Sigmoid colon (tissue), 7 donors: Measurements from ENCODE around the gene TP53BP2. TPM values are rescaled to one million over a fixed set of nuclear protein-coding genes. Genes with fewer than 3 reads are reported as not detected.

ENCODE experiments used
- DNase-seq: peaks from one replicate; pipeline ENCODE4 v3.0.0-alpha.2; 2019
- H3K27ac ChIP-seq, 4 donors: fragments of 200-600 bp; sonication (generic); one replicate each; pipeline ENCODE4 v1.5.1; 2016 to 2019; ENCODE audit warnings: mild to moderate bottlenecking in 1 of 4
- H3K27me3 ChIP-seq, 3 donors: fragments of 200-600 bp; sonication (generic); one replicate each; pipeline ENCODE4 v1.5.1; 2019; ENCODE audit warnings: mild to moderate bottlenecking in 1 of 3
- H3K36me3 ChIP-seq, 4 donors: fragments of 200-600 bp; sonication (generic); one replicate each; pipeline ENCODE4 v1.5.1; 2016 to 2019
- H3K4me1 ChIP-seq, 4 donors: fragments of 200-600 bp; sonication (generic); one replicate each; pipeline ENCODE4 v1.5.1; 2017 to 2019
- H3K4me3 ChIP-seq, 4 donors: fragments of 200-600 bp; sonication (generic); one replicate each; pipeline ENCODE4 v1.5.1; 2017 to 2019; ENCODE audit warnings: mild to moderate bottlenecking in 2 of 4, moderate library complexity in 1 of 4
- H3K9me3 ChIP-seq, 4 donors: fragments of 200-600 bp in 3 of 4; sonication (generic) in 3 of 4; one replicate each; pipeline versions ENCODE4 v1.5.1 to v1.6.1; 2013 to 2019
- CTCF ChIP-seq, 4 experiments: fragments of 450-650 bp in 3 of 4; fragments of 200-600 bp in 1 of 4; IDR thresholded peaks; one replicate each; pipeline ENCODE4 v1.5.1; 2016 to 2019; ENCODE audit warnings: antibody characterized with exemption in 4 of 4, mild to moderate bottlenecking in 3 of 4, moderate library complexity in 2 of 4
- EP300 ChIP-seq, 4 donors: sonication (generic); formaldehyde crosslinking; IDR thresholded peaks; one replicate each; pipeline ENCODE4 v1.6.1; 2017; ENCODE audit warnings: antibody characterized with exemption in 4 of 4
- POLR2A ChIP-seq, 2 donors: fragments of 450-650 bp; IDR thresholded peaks; one replicate each; pipeline ENCODE4 v1.6.1; 2016; ENCODE audit warnings: antibody characterized with exemption in 2 of 2, mild to moderate bottlenecking in 2 of 2, moderate library complexity in 2 of 2
- POLR2AphosphoS5 ChIP-seq, 4 donors: sonication (generic); formaldehyde crosslinking; IDR thresholded peaks; one replicate each; pipeline ENCODE4 v1.6.1; 2017; ENCODE audit warnings: antibody characterized with exemption in 4 of 4
- WGBS, 2 donors: extraction: QIAGEN DNeasy Blood & Tissue Kit; methylation state at CpG; one replicate each; pipeline ENCODE4 v1.1.7; 2013; 5-methylcytosine and 5-hydroxymethylcytosine counted together
- intact Hi-C: fragments of 100-400 bp; cut with DNase I; formaldehyde crosslinking; loops from one replicate; pipeline ENCODE4 v1.15.1; 2023
- polyA plus RNA-seq, 3 donors: library from polyadenylated mRNA; stranded (reverse); fragments of 200-250 nt; gene quantifications; one replicate each; pipeline ENCODE4 v1.2.3, GENCODE V29; 2013
- total RNA-seq, 4 donors: library from RNA; depleted of rRNA; stranded (reverse); fragments of >200 nt; gene quantifications; one replicate each; pipeline ENCODE4 v1.1.0, GENCODE V29; 2016
- donor health status: healthy with polysubstance abuse.
- donor health status: Bipolar disorder and iron deficiency.
- donor health status: healthy.

TP53BP2 gene
- total and polyA plus RNA-seq, 7 donors: 10.2 to 28.5 (median 24.6) TPM

GRCh38 chr1:223831755-223832636 is 13.8 kb downstream of the TP53BP2 start:
- DNase-seq: no peak
- Histone ChIP-seq H3K36me3 (no peaks in the 10 kb centered on the region), H3K9me3 (no peaks in the 10 kb centered on the region), H3K27ac (peak overlapping the region; percentile 36 to 67 (median 63)), H3K4me3 (no peak overlapping the region), H3K4me1 (peaks cover 0 to 55% (median 38%) of the 10 kb centered on the region in 4 donors), H3K27me3 (no peaks in the 10 kb centered on the region)
- intact Hi-C loops: no loop called here
- 63 to 81% methylated on average over 3 of the region's 3 CpGs for WGBS, 2 donors
- TF ChIP-seq POLR2A (IDR thresholded peaks at IDR 0.05) (no peak), EP300 (IDR thresholded peaks at IDR 0.05) (no peak), CTCF (IDR thresholded peaks at IDR 0.05) (no peak), POLR2AphosphoS5 (IDR thresholded peaks at IDR 0.05) (no peak)

GRCh38 chr1:223829678-223830077 is 16.1 kb downstream of the TP53BP2 start:
- Histone ChIP-seq H3K4me1 (peaks cover 0 to 49% (median 23%) of the 10 kb centered on the region in 4 donors), H3K4me3 (no peak overlapping the region), H3K27ac (no peak overlapping the region), H3K27me3 (no peaks in the 10 kb centered on the region), H3K36me3 (no peaks in the 10 kb centered on the region), H3K9me3 (no peaks in the 10 kb centered on the region)
- 44 to 86% methylated on average over 1 of the region's 1 CpG for WGBS, 2 donors
- intact Hi-C loops: no loop called here
- DNase-seq: no peak
- TF ChIP-seq EP300 (IDR thresholded peaks at IDR 0.05): no peak
- no peak for TF ChIP-seq POLR2AphosphoS5 (IDR thresholded peaks at IDR 0.05)
- no peak for TF ChIP-seq POLR2A (IDR thresholded peaks at IDR 0.05)
- TF ChIP-seq CTCF (IDR thresholded peaks at IDR 0.05): no peak

GRCh38 chr1:223828162-223828848 is 17.4 kb downstream of the TP53BP2 start:
- Histone ChIP-seq H3K9me3 (no peaks in the 10 kb centered on the region), H3K36me3 (no peaks in the 10 kb centered on the region), H3K27ac (no peak overlapping the region), H3K4me1 (peaks cover 0 to 39% (median 14%) of the 10 kb centered on the region in 4 donors), H3K4me3 (no peak overlapping the region), H3K27me3 (no peaks in the 10 kb centered on the region)
- DNase-seq: no peak
- TF ChIP-seq POLR2AphosphoS5 (IDR thresholded peaks at IDR 0.05) (no peak), POLR2A (IDR thresholded peaks at IDR 0.05) (no peak), CTCF (IDR thresholded peaks at IDR 0.05) (no peak), EP300 (IDR thresholded peaks at IDR 0.05) (no peak)
- 92 to 94% methylated on average over 6 of the region's 6 CpGs for WGBS, 2 donors
- intact Hi-C loops: no loop called here

- 85 to 88% methylated on average over 3 of the region's 3 CpGs for WGBS, 2 donors
- H3K36me3 ChIP-seq: no peaks in the 10 kb centered on the region
- H3K9me3 ChIP-seq: no peaks in the 10 kb centered on the region
- TF ChIP-seq POLR2AphosphoS5 (IDR thresholded peaks at IDR 0.05): no peak
- TF ChIP-seq CTCF (IDR thresholded peaks at IDR 0.05): no peak
- no peak for TF ChIP-seq POLR2A (IDR thresholded peaks at IDR 0.05)
- no peak for TF ChIP-seq EP300 (IDR thresholded peaks at IDR 0.05)
- peaks cover 0 to 30% (median 11%) of the 10 kb centered on the region in 4 donors for H3K4me1 ChIP-seq
- no peak for DNase-seq
- H3K4me3 ChIP-seq: no peak overlapping the region
- H3K27me3 ChIP-seq: no peaks in the 10 kb centered on the region
- H3K27ac ChIP-seq: no peak overlapping the region
- intact Hi-C loops: no loop called here
These were observed 18.5 kb downstream of the TP53BP2 start for GRCh38 chr1:223827193-223827663.
